Measurements from ENCODE around the gene C2orf49.

DNA sequence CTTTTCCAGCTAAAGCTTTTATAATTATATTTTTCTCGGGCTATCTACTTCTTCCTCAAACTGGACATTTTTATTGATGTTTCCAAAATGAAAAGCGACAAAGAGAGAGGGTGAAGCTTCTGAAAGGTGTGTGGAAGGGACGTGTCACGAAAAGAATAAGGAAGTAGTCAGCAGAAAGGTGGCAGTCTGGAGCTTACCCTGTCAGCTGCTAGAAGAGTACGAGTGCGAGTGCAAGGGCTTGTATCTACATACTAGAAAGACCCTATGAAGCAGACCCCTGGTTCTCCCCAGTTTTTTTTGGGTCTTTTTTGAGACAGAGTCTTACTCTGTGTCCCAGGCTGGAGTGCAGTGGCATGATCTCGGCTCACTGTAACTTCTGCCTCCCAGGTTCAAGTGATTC lies 46.9 kb downstream of the C2orf49 start:
- TF ChIP-seq CTCF (IDR thresholded peaks at IDR 0.05; ENCODE audit: poor library complexity) = peak; percentile 3
- no peak for TF ChIP-seq EZH2 (IDR thresholded peaks at IDR 0.05; ENCODE audit: borderline replicate concordance)
- TF ChIP-seq EZH2phosphoT487 (IDR thresholded peaks at IDR 0.05; ENCODE audit: low read depth, severe bottlenecking, unreplicated experiment) = no peak

Data from hepatocyte (in vitro differentiated cells).